ENCODE data around the gene FARP1.
A peak's percentile ranks its signal among the peaks of the same experiment; 100 is the strongest.

FARP1 gene

GRCh38 chr13:98459721-98460370, 317.0 kb downstream of the FARP1 start:
- no peak for DNase-seq (ENCODE audit: low read depth)
- no peak for TF ChIP-seq CTCF (IDR thresholded peaks at IDR 0.05; ENCODE audit: low read depth, low read length, missing control alignments)
- H3K4me3 ChIP-seq (ENCODE audit: low read depth, low read length): no peak overlapping the region
- in situ Hi-C loops (cut with HindIII; ENCODE audit: low sequenced_read_pairs): no loop called here

DNA sequence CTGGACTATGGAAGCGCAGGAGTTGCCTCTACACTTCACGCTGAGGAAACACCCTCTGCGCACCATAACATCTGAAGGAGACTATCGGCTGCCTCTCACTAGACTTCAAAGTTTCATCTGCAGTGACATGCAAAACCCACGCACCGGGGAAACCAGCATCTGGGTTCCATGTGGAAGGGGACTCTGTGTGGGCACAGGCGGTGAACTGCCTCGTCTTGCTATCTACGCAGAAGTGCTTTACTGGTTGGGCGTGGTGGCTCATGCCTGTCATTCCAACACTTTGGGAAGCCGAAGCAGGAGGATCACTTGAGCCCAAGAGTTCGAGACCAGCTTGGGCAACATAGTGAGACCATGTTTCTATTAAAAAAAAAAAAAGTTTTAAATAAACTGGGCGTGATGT, 317.6 kb downstream of the FARP1 start:
- no peak for DNase-seq (ENCODE audit: low read depth)
- in situ Hi-C loops (cut with HindIII; ENCODE audit: low sequenced_read_pairs): no loop called here

GRCh38 chr13:98461486-98462240, 318.8 kb downstream of the FARP1 start:
- no peak overlapping the region for H3K4me3 ChIP-seq (ENCODE audit: low read depth, low read length)
- no peak for TF ChIP-seq CTCF (IDR thresholded peaks at IDR 0.05; ENCODE audit: low read depth, low read length, missing control alignments)
- in situ Hi-C loops (cut with HindIII; ENCODE audit: low sequenced_read_pairs): no loop called here
- DNase-seq (ENCODE audit: low read depth): no peak

More for the DNA sequence above, 317.6 kb downstream of the FARP1 start:
- no peak for TF ChIP-seq CTCF (IDR thresholded peaks at IDR 0.05; ENCODE audit: low read depth, low read length, missing control alignments)
- H3K4me3 ChIP-seq (ENCODE audit: low read depth, low read length): no peak overlapping the region

GRCh38 chr13:98462241-98462882, 319.5 kb downstream of the FARP1 start:
- H3K4me3 ChIP-seq (ENCODE audit: low read depth, low read length): no peak overlapping the region
- no peak for DNase-seq (ENCODE audit: low read depth)
- TF ChIP-seq CTCF (IDR thresholded peaks at IDR 0.05; ENCODE audit: low read depth, low read length, missing control alignments): no peak
- in situ Hi-C loops (cut with HindIII; ENCODE audit: low sequenced_read_pairs): no loop called here

DNA sequence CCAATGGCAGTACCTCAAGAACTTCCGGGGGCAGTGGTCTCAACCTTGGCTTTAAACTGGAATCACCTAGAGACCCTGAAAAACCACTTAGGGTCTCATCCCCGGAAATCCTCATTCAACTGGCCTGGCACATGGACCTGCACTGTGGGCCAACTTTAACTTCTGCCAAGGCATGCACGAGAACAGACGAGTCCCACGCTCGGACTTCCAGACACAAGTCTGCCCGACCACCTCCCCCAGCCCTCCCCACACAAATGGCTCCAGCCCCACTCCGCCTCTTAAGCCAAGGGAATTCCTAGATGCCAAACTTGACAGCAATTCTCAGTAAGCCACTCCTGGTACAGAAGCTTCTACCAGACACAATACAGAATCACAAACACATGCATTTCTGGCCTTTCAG, 320.1 kb downstream of the FARP1 start:
- in situ Hi-C loops (cut with HindIII; ENCODE audit: low sequenced_read_pairs): no loop called here
- H3K4me3 ChIP-seq (ENCODE audit: low read depth, low read length): no peak overlapping the region
- DNase-seq (ENCODE audit: low read depth): no peak
- TF ChIP-seq CTCF (IDR thresholded peaks at IDR 0.05; ENCODE audit: low read depth, low read length, missing control alignments): no peak

DNA sequence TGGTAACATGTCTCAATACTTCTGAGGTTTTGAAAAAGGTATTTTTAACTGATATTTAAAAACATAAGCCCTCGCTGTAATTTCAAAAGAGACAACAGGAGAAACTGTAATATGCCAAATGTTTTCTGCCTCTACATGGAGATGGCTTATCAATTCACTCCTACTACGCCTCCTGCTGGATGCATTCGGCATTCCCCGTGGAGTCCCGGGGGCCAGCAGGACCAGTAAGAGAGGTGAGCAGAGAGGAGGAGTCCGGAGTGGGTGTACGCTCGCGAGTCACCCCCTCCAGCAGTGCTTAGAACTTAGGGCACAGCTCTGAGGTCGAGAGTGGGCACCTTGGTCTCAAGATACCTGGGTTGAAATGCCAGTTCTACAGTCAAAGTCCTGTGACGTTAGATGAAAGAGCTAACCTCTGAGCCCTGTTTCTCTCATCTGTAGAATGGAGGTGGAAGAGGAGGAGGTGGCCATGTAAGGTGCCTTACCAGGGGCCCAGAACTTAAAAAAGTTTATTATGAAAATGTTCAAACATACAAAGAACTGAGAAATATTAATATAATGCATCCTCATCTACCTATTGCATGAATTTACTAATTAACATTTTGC, 323.8 kb downstream of the FARP1 start:
- peak; percentile 84 for TF ChIP-seq CTCF (IDR thresholded peaks at IDR 0.05; ENCODE audit: low read depth, low read length, missing control alignments)
- in situ Hi-C loops (cut with HindIII; ENCODE audit: low sequenced_read_pairs): no loop called here
- no peak for DNase-seq (ENCODE audit: low read depth)
- no peak overlapping the region for H3K4me3 ChIP-seq (ENCODE audit: low read depth, low read length)
